IgD-negative memory B cell (primary cell): ENCODE measurements around the gene NHEJ1. TPM values are rescaled to one million over a fixed set of nuclear protein-coding genes. Genes with fewer than 3 reads are reported as not detected.

Experiments
- H3K27ac Mint-ChIP-seq, 3 donors: one replicate each; pipeline ENCODE4 v1.8.0; 2020 to 2022; ENCODE audit warnings: mild to moderate bottlenecking in 3 of 3, mixed read lengths in 3 of 3, moderate library complexity in 1 of 3
- H3K27me3 Mint-ChIP-seq: one replicate; pipeline ENCODE4 v1.8.0; 2021; ENCODE audit warnings: mixed read lengths
- H3K36me3 Mint-ChIP-seq: one replicate; pipeline ENCODE4 v1.8.0; 2020; ENCODE audit warnings: mild to moderate bottlenecking, mixed read lengths
- H3K4me1 Mint-ChIP-seq, 3 donors: one replicate each; pipeline ENCODE4 v1.8.0; 2020 to 2022; ENCODE audit warnings: mixed read lengths in 3 of 3, mild to moderate bottlenecking in 1 of 3
- H3K4me3 Mint-ChIP-seq, 4 donors: one replicate each; pipeline ENCODE4 v1.8.0; 2020 to 2022; ENCODE audit warnings: mild to moderate bottlenecking in 4 of 4, mixed read lengths in 4 of 4, moderate library complexity in 3 of 4
- H3K9me3 Mint-ChIP-seq, 3 donors: one replicate each; pipeline ENCODE4 v1.8.0; 2020 to 2021; ENCODE audit warnings: mixed read lengths in 3 of 3, mild to moderate bottlenecking in 1 of 3
- polyA plus RNA-seq: library from polyadenylated mRNA; unstranded; fragments of 300-500 nt; fragmentation: Illumina TruSeq; gene quantifications from one replicate; pipeline ENCODE4 v1.2.3, GENCODE V29; 2021

The NHEJ1 gene
- polyA plus RNA-seq, 1 donor from 2014 or later = 22.9 TPM

GRCh38 chr2:219125886-219126270, 34.7 kb downstream of the NHEJ1 start:
- Mint-ChIP-seq H3K27ac (no peak overlapping the region), H3K27me3 (no peaks in the 10 kb centered on the region), H3K36me3 (peaks cover 14% of the 10 kb centered on the region), H3K4me1 (peaks cover 0 to 4% (median 3%) of the 10 kb centered on the region in 3 donors), H3K9me3 (no peaks in the 10 kb centered on the region), H3K4me3 (no peak overlapping the region)

- H3K27ac Mint-ChIP-seq = no peak overlapping the region
- H3K36me3 Mint-ChIP-seq = peaks cover 14% of the 10 kb centered on the region
- H3K4me3 Mint-ChIP-seq = no peak overlapping the region
- no peaks in the 10 kb centered on the region for H3K27me3 Mint-ChIP-seq
- H3K4me1 Mint-ChIP-seq = peaks cover 0 to 4% (median 3%) of the 10 kb centered on the region in 3 donors
- no peaks in the 10 kb centered on the region for H3K9me3 Mint-ChIP-seq
These were observed 35.3 kb downstream of the NHEJ1 start for GRCh38 chr2:219125225-219125885.

- H3K27me3 Mint-ChIP-seq = no peaks in the 10 kb centered on the region
- peaks cover 0 to 4% (median 3%) of the 10 kb centered on the region in 3 donors for H3K4me1 Mint-ChIP-seq
- H3K36me3 Mint-ChIP-seq = peaks cover 11% of the 10 kb centered on the region
- no peaks in the 10 kb centered on the region for H3K9me3 Mint-ChIP-seq
- no peak overlapping the region for H3K4me3 Mint-ChIP-seq
- H3K27ac Mint-ChIP-seq = no peak overlapping the region
These were observed 36.1 kb downstream of the NHEJ1 start for GRCh38 chr2:219124381-219125110.

GRCh38 chr2:219123356-219124135, 37.1 kb downstream of the NHEJ1 start:
- peaks cover 0 to 4% (median 4%) of the 10 kb centered on the region in 3 donors for H3K4me1 Mint-ChIP-seq
- peaks cover 11% of the 10 kb centered on the region for H3K36me3 Mint-ChIP-seq
- no peak overlapping the region for H3K27ac Mint-ChIP-seq
- H3K27me3 Mint-ChIP-seq = no peaks in the 10 kb centered on the region
- H3K9me3 Mint-ChIP-seq = no peaks in the 10 kb centered on the region
- H3K4me3 Mint-ChIP-seq = no peak overlapping the region

GRCh38 chr2:219122202-219122980, 38.2 kb downstream of the NHEJ1 start:
- Mint-ChIP-seq H3K27me3 (no peaks in the 10 kb centered on the region), H3K9me3 (no peaks in the 10 kb centered on the region), H3K4me3 (no peak overlapping the region), H3K36me3 (peaks cover 11% of the 10 kb centered on the region), H3K27ac (no peak overlapping the region), H3K4me1 (peaks cover 0 to 4% (median 4%) of the 10 kb centered on the region in 3 donors)

GRCh38 chr2:219120082-219120481, 40.5 kb downstream of the NHEJ1 start:
- H3K27ac Mint-ChIP-seq = no peak overlapping the region
- no peaks in the 10 kb centered on the region for H3K9me3 Mint-ChIP-seq
- peaks cover 7% of the 10 kb centered on the region for H3K36me3 Mint-ChIP-seq
- H3K27me3 Mint-ChIP-seq = no peaks in the 10 kb centered on the region
- no peak overlapping the region for H3K4me3 Mint-ChIP-seq
- H3K4me1 Mint-ChIP-seq = peaks cover 0 to 4% (median 2%) of the 10 kb centered on the region in 3 donors

- Mint-ChIP-seq H3K9me3 (no peaks in the 10 kb centered on the region), H3K4me1 (peaks cover 0 to 4% (median 2%) of the 10 kb centered on the region in 3 donors), H3K27me3 (no peaks in the 10 kb centered on the region), H3K4me3 (no peak overlapping the region), H3K36me3 (peaks cover 7% of the 10 kb centered on the region), H3K27ac (no peak overlapping the region)
These were observed 41.1 kb downstream of the NHEJ1 start for GRCh38 chr2:219119422-219120043.

GRCh38 chr2:219118504-219118903, 42.1 kb downstream of the NHEJ1 start:
- no peaks in the 10 kb centered on the region for H3K27me3 Mint-ChIP-seq
- H3K36me3 Mint-ChIP-seq = peaks cover 8% of the 10 kb centered on the region
- peaks cover 1 to 10% (median 5%) of the 10 kb centered on the region in 3 donors for H3K4me1 Mint-ChIP-seq
- no peak overlapping the region for H3K27ac Mint-ChIP-seq
- H3K4me3 Mint-ChIP-seq = no peak overlapping the region
- no peaks in the 10 kb centered on the region for H3K9me3 Mint-ChIP-seq

- Mint-ChIP-seq H3K9me3 (no peaks in the 10 kb centered on the region), H3K27ac (no peak overlapping the region), H3K36me3 (peaks cover 8% of the 10 kb centered on the region), H3K4me3 (no peak overlapping the region), H3K4me1 (peaks cover 3 to 12% (median 5%) of the 10 kb centered on the region in 3 donors), H3K27me3 (no peaks in the 10 kb centered on the region)
These were observed 43.6 kb downstream of the NHEJ1 start for GRCh38 chr2:219116776-219117646.

- Mint-ChIP-seq H3K36me3 (peaks cover 3% of the 10 kb centered on the region), H3K4me3 (no peak overlapping the region), H3K4me1 (peaks cover 3 to 11% (median 10%) of the 10 kb centered on the region in 3 donors), H3K9me3 (no peaks in the 10 kb centered on the region), H3K27ac (no peak overlapping the region), H3K27me3 (no peaks in the 10 kb centered on the region)
These were observed 47.8 kb downstream of the NHEJ1 start for GRCh38 chr2:219112651-219113338.

- Mint-ChIP-seq H3K27ac (no peak overlapping the region), H3K4me3 (peak overlapping the region in 1 of 4 donors; percentile 21), H3K9me3 (no peaks in the 10 kb centered on the region), H3K4me1 (peaks cover 3 to 11% (median 11%) of the 10 kb centered on the region in 3 donors), H3K27me3 (no peaks in the 10 kb centered on the region), H3K36me3 (peaks cover 3% of the 10 kb centered on the region)
These were observed 48.6 kb downstream of the NHEJ1 start for GRCh38 chr2:219112062-219112406.

GRCh38 chr2:219111375-219112061, 49.1 kb downstream of the NHEJ1 start:
- H3K4me3 Mint-ChIP-seq = peak overlapping the region in 1 of 4 donors; percentile 21
- peaks cover 3 to 15% (median 11%) of the 10 kb centered on the region in 3 donors for H3K4me1 Mint-ChIP-seq
- H3K36me3 Mint-ChIP-seq = peaks cover 3% of the 10 kb centered on the region
- H3K27me3 Mint-ChIP-seq = no peaks in the 10 kb centered on the region
- no peaks in the 10 kb centered on the region for H3K9me3 Mint-ChIP-seq
- H3K27ac Mint-ChIP-seq = no peak overlapping the region

- no peaks in the 10 kb centered on the region for H3K9me3 Mint-ChIP-seq
- no peak overlapping the region for H3K27ac Mint-ChIP-seq
- peaks cover 5 to 15% (median 12%) of the 10 kb centered on the region in 3 donors for H3K4me1 Mint-ChIP-seq
- H3K27me3 Mint-ChIP-seq = no peaks in the 10 kb centered on the region
- peaks cover 3% of the 10 kb centered on the region for H3K36me3 Mint-ChIP-seq
- no peak overlapping the region for H3K4me3 Mint-ChIP-seq
These were observed 51.1 kb downstream of the NHEJ1 start for GRCh38 chr2:219109471-219109870.
